CD14-positive monocyte (primary cell): ENCODE measurements around the gene HCAR2. TPM values are rescaled to one million over a fixed set of nuclear protein-coding genes. Genes with fewer than 3 reads are reported as not detected.
A peak's percentile ranks its signal among the peaks of the same experiment; 100 is the strongest.
"Not testable (repeated sequence)": the region's sequence is repeated elsewhere in the genome, so short reads cannot be mapped to it uniquely, and the experiment has no call there.

Experiments used
- DNase-seq, 3 donors: peaks; one replicate each; pipeline ENCODE4 v3.0.0-alpha.2; 2011 to 2022
- H2AFZ ChIP-seq: 2 replicates; pipeline ENCODE4 v1.6.0; 2012; ENCODE audit warnings: mild to moderate bottlenecking, low read depth, low read length, inconsistent platforms; ENCODE audit not compliant: insufficient read depth, poor library complexity, severe bottlenecking
- H3K27ac ChIP-seq, 2 donors: 1 replicate in 1 of 2; 2 replicates in 1 of 2; pipeline ENCODE4 v1.5.1; 2012 to 2013; ENCODE audit warnings: low read length in 2 of 2, control low read depth in 1 of 2, inconsistent platforms in 1 of 2, low read depth in 1 of 2, mild to moderate bottlenecking in 1 of 2
- H3K27me3 ChIP-seq, 2 donors: one replicate each; pipeline versions ENCODE4 v1.6.0 to v1.6.1; 2011 to 2013; ENCODE audit warnings: low read length in 2 of 2; ENCODE audit not compliant: control insufficient read depth in 2 of 2, insufficient read depth in 2 of 2
- H3K36me3 ChIP-seq, 2 donors: replicated peaks in 1 of 2; 1 replicate in 1 of 2; 2 replicates in 1 of 2; pipeline versions ENCODE4 v1.5.1 to v1.6.1; 2012 to 2013; ENCODE audit warnings: low read length in 2 of 2, control low read depth in 1 of 2, inconsistent platforms in 1 of 2, mild to moderate bottlenecking in 1 of 2; ENCODE audit not compliant: insufficient read depth in 2 of 2, control insufficient read depth in 1 of 2
- H3K4me1 ChIP-seq, 2 donors: 1 replicate in 1 of 2; 2 replicates in 1 of 2; pipeline versions ENCODE4 v1.5.1 to v1.6.1; 2012 to 2013; ENCODE audit warnings: low read length in 2 of 2, control low read depth in 1 of 2, inconsistent platforms in 1 of 2, mild to moderate bottlenecking in 1 of 2, moderate library complexity in 1 of 2; ENCODE audit not compliant: insufficient read depth in 2 of 2, control insufficient read depth in 1 of 2
- H3K4me2 ChIP-seq: replicated peaks from 2 replicates; pipeline ENCODE3; 2012; ENCODE audit warnings: low read length, moderate library complexity, mild to moderate bottlenecking; ENCODE audit not compliant: poor library complexity, severe bottlenecking; ENCODE audit errors: extremely low read depth
- H3K4me3 ChIP-seq, 3 experiments: fragments of 200-600 bp in 1 of 3; sonication (generic) in 1 of 3; replicated peaks in 1 of 3; 1 replicate in 2 of 3; 2 replicates in 1 of 3; pipeline ENCODE4 v1.5.1; 2011 to 2013; ENCODE audit warnings: low read length in 3 of 3, mild to moderate bottlenecking in 3 of 3, control low read depth in 2 of 3, low read depth in 2 of 3, inconsistent platforms in 1 of 3, moderate library complexity in 1 of 3
- H3K79me2 ChIP-seq: 2 replicates; pipeline ENCODE4 v1.6.0; 2012; ENCODE audit warnings: mild to moderate bottlenecking, control low read depth, inconsistent platforms, low read length, moderate library complexity; ENCODE audit not compliant: insufficient read depth
- H3K9ac ChIP-seq: 2 replicates; pipeline ENCODE4 v1.6.0; 2017; ENCODE audit warnings: low read length, mild to moderate bottlenecking; ENCODE audit not compliant: insufficient read depth, poor library complexity, severe bottlenecking
- H3K9me3 ChIP-seq, 2 donors: replicated peaks in 1 of 2; 1 replicate in 1 of 2; 2 replicates in 1 of 2; pipeline versions ENCODE4 v1.5.1 to v1.6.1; 2012 to 2013; ENCODE audit warnings: low read length in 2 of 2, control low read depth in 1 of 2; ENCODE audit not compliant: control insufficient read depth in 1 of 2, insufficient read depth in 1 of 2
- H4K20me1 ChIP-seq: 2 replicates; pipeline ENCODE4 v1.6.0; 2012; ENCODE audit warnings: mild to moderate bottlenecking, low read length, control low read depth, moderate library complexity; ENCODE audit not compliant: insufficient read depth
- H3K27ac Mint-ChIP-seq, 7 donors: one replicate each; pipeline ENCODE4 v1.8.0; 2020; ENCODE audit warnings: mild to moderate bottlenecking in 7 of 7, mixed read lengths in 7 of 7, moderate library complexity in 6 of 7, inconsistent platforms in 2 of 7
- H3K27me3 Mint-ChIP-seq, 3 donors: one replicate each; pipeline ENCODE4 v1.8.0; 2021 to 2022; ENCODE audit warnings: low read depth in 3 of 3, mild to moderate bottlenecking in 3 of 3, mixed read lengths in 3 of 3, moderate library complexity in 3 of 3, inconsistent platforms in 1 of 3
- H3K36me3 Mint-ChIP-seq, 2 donors: one replicate each; pipeline ENCODE4 v1.8.0; 2020; ENCODE audit warnings: mixed read lengths in 2 of 2, inconsistent platforms in 1 of 2, mild to moderate bottlenecking in 1 of 2
- H3K4me1 Mint-ChIP-seq: one replicate; pipeline ENCODE4 v1.8.0; 2020; ENCODE audit warnings: mild to moderate bottlenecking, mixed read lengths
- H3K4me3 Mint-ChIP-seq, 2 donors: one replicate each; pipeline ENCODE4 v1.8.0; 2020; ENCODE audit warnings: mild to moderate bottlenecking in 2 of 2, mixed read lengths in 2 of 2, moderate library complexity in 1 of 2
- H3K9me3 Mint-ChIP-seq, 7 donors: one replicate each; pipeline ENCODE4 v1.8.0; 2020 to 2022; ENCODE audit warnings: mixed read lengths in 7 of 7, mild to moderate bottlenecking in 6 of 7, moderate library complexity in 6 of 7, inconsistent platforms in 2 of 7
- CTCF ChIP-seq: fragments of 200-600 bp; IDR thresholded peaks from one replicate; pipeline ENCODE4 v1.8.0; 2022; ENCODE audit warnings: antibody characterized with exemption, mild to moderate bottlenecking
- WGBS: methylation state at CpG from one replicate; pipeline ENCODE4 v1.1.5; 2013; ENCODE audit warnings: missing lambda C conversion rate; ENCODE audit not compliant: insufficient coverage; 5-methylcytosine and 5-hydroxymethylcytosine counted together
- intact Hi-C, 2 donors: fragments of 100-400 bp; cut with micrococcal nuclease; formaldehyde crosslinking; loops; one replicate each; pipeline versions ENCODE4 v1.15.0 to v1.15.1; 2023
- polyA plus RNA-seq, 3 donors: library from polyadenylated mRNA; depleted of rRNA in 1 of 3; unstranded in 2 of 3; stranded (reverse) in 1 of 3; fragments of 300-500 nt in 2 of 3; fragments of >200 nt in 1 of 3; fragmentation: Illumina TruSeq in 2 of 3; gene quantifications; 1 replicate in 2 of 3; 2 replicates in 1 of 3; pipeline ENCODE4 v1.2.3, GENCODE V29; 2012 to 2021

Gene HCAR2
- polyA plus RNA-seq, 3 donors, result 8.1 to 31.2 (median 13.0) TPM

DNA sequence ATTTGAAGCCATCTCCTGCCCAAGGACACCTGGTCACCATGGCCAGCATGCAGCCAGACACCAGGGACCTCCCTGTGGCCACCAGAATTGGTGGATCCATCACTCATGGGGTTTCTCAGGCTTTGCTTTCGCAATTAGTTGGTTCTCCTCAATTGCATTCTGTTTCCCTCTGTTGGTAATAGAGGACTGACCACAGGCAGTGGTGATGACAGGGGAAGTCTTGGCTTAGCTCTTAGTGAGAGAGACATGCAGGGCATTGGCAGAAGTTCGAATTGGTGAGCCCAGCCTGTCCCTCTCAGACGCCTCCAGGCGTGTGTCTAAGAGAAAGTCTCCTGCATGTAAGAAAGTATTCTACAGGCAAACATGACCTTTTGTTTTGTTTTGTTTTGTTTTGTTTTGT lies 21.3 kb downstream of the HCAR2 start:
- H3K27ac ChIP-seq, result peak overlapping the region; percentile 13 to 69
- TF ChIP-seq CTCF, result no peak
- peak; percentile 86 to 95 (median 87) for DNase-seq
- no peaks in the 10 kb centered on the region for H4K20me1 ChIP-seq
- H3K36me3 ChIP-seq, result no peaks in the 10 kb centered on the region
- peaks cover 38 to 41% of the 10 kb centered on the region in 2 donors for H3K4me1 ChIP-seq
- Mint-ChIP-seq H3K9me3 (peaks cover 0 to 3% (median 0%) of the 10 kb centered on the region in 7 donors), H3K4me1 (peaks cover 40% of the 10 kb centered on the region), H3K27ac (peak overlapping the region; percentile 75 to 90 (median 85)), H3K27me3 (peaks cover 2 to 21% (median 8%) of the 10 kb centered on the region in 3 donors), H3K4me3 (peak overlapping the region; percentile 34 to 64), H3K36me3 (no peaks in the 10 kb centered on the region)
- H2AFZ ChIP-seq, result no peak overlapping the region
- H3K4me3 ChIP-seq, result no peak overlapping the region
- no peaks in the 10 kb centered on the region for H3K9me3 ChIP-seq
- no peaks in the 10 kb centered on the region for H3K79me2 ChIP-seq
- H3K4me2 ChIP-seq, result peak overlapping the region; percentile 11
- no peak overlapping the region for H3K9ac ChIP-seq
- 0% methylated on average over 1 of the region's 4 CpGs for WGBS
- intact Hi-C loops, result loop anchor here (5.0 to 10.0 kb wide), 3 partner anchors 40 to 53 kb away; partner anchors contain the start of gene HCAR1 (in 1 of the 2)
- peaks cover 0 to 2% of the 10 kb centered on the region in 2 donors for H3K27me3 ChIP-seq

GRCh38 chr12:122680989-122681388 lies 22.2 kb downstream of the HCAR2 start:
- H3K9me3 Mint-ChIP-seq, H4K20me1 ChIP-seq, H3K79me2 ChIP-seq, H3K4me3 ChIP-seq, H3K9me3 ChIP-seq, H3K36me3 ChIP-seq, DNase-seq, H3K4me2 ChIP-seq, H3K9ac ChIP-seq, H3K27ac ChIP-seq, H2AFZ ChIP-seq, H3K36me3 Mint-ChIP-seq, H3K27me3 ChIP-seq: not testable (repeated sequence)
- Mint-ChIP-seq H3K4me1 (peaks cover 40% of the 10 kb centered on the region), H3K27me3 (peaks cover 2 to 20% (median 8%) of the 10 kb centered on the region in 3 donors), H3K4me3 (peak overlapping the region in 1 of 2 donors; percentile 46), H3K27ac (peak overlapping the region in 5 of 7 donors; percentile 11 to 92 (median 78))
- H3K4me1 ChIP-seq, result peaks cover 38 to 41% of the 10 kb centered on the region in 2 donors
- intact Hi-C loops, result loop anchor here (5.0 to 10.0 kb wide), 3 partner anchors 39 to 54 kb away; partner anchors contain the start of gene HCAR1 (in 1 of the 2)
- 63% methylated on average over 3 of the region's 6 CpGs for WGBS

DNA sequence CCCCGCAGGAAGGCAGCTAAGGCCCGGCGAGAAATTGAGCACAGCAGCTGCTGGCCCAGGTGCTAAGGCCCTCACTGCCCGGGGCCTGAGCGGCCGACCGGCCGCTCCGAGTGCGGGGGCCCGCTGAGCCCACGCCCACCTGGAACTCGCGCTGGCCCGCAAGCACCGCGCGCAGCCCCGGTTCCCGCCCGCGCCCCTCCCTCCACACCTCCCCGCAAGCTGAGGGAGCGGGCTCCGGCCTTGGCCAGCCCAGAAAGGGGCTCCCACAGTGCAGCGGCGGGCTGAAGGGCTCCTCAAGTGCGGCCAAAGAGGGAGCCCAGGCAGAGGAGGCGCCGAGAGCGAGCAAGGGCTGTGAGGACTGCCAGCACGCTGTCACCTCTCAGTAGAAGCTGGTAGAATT lies 26.4 kb downstream of the HCAR2 start:
- H3K9me3 ChIP-seq, H3K9ac ChIP-seq, H3K27me3 ChIP-seq, H4K20me1 ChIP-seq, intact Hi-C loops, H3K4me3 ChIP-seq, DNase-seq, H3K27ac ChIP-seq, H2AFZ ChIP-seq, H3K4me2 ChIP-seq, H3K36me3 Mint-ChIP-seq, H3K4me3 Mint-ChIP-seq, H3K36me3 ChIP-seq, H3K79me2 ChIP-seq: not testable (repeated sequence)
- Mint-ChIP-seq H3K27me3 (peaks cover 3 to 23% (median 7%) of the 10 kb centered on the region in 3 donors), H3K9me3 (peaks cover 0 to 11% (median 0%) of the 10 kb centered on the region in 7 donors), H3K27ac (peak overlapping the region in 1 of 7 donors; percentile 57), H3K4me1 (peaks cover 28% of the 10 kb centered on the region)
- WGBS, result 98% methylated on average over 30 of the region's 32 CpGs
- H3K4me1 ChIP-seq, result peaks cover 28 to 30% of the 10 kb centered on the region in 2 donors

- H3K27ac ChIP-seq, DNase-seq, H3K79me2 ChIP-seq, H3K4me2 ChIP-seq, H3K9ac ChIP-seq, H3K27me3 ChIP-seq, H3K9me3 ChIP-seq, H3K4me3 ChIP-seq, H4K20me1 ChIP-seq, H2AFZ ChIP-seq, H3K36me3 Mint-ChIP-seq, intact Hi-C loops, H3K36me3 ChIP-seq: not testable (repeated sequence)
- Mint-ChIP-seq H3K4me3 (peak overlapping the region in 1 of 2 donors; percentile 59), H3K4me1 (peaks cover 21% of the 10 kb centered on the region), H3K27me3 (peaks cover under 1 to 20% (median 7%) of the 10 kb centered on the region in 3 donors), H3K27ac (peak overlapping the region in 1 of 7 donors; percentile 4), H3K9me3 (peaks cover 0 to 11% (median 0%) of the 10 kb centered on the region in 7 donors)
- peaks cover 20 to 22% of the 10 kb centered on the region in 2 donors for H3K4me1 ChIP-seq
- 92% methylated on average over 3 of the region's 8 CpGs for WGBS
These were observed 27.1 kb downstream of the HCAR2 start for GRCh38 chr12:122676015-122676414.
